A673 (cell line): ENCODE results near the gene CDK19.

Experiments used
- CTCF ChIP-seq: fragments of 300-800, 200-600 bp; sonication (generic); conservative IDR thresholded peaks from 2 replicates; pipeline ENCODE4 v1.5.1; 2017; ENCODE audit warnings: low read depth, mild to moderate bottlenecking, antibody characterized with exemption, low read length, moderate library complexity, mixed read lengths
- EZH2 ChIP-seq: fragments of 200-600 bp; sonication (generic); IDR thresholded peaks from 2 replicates; pipeline ENCODE4 v1.6.1; 2017; ENCODE audit warnings: borderline replicate concordance, low read depth, mild to moderate bottlenecking, mixed read lengths, antibody characterized with exemption, low read length; ENCODE audit not compliant: poor library complexity, severe bottlenecking

GRCh38 chr6:110649704-110650103 is 165.6 kb downstream of the CDK19 start:
- TF ChIP-seq CTCF (no peak), EZH2 (no peak)
